HEK293 (cell line): ENCODE results near the gene ZNF763.
A peak's percentile ranks its signal among the peaks of the same experiment; 100 is the strongest.

Source experiments
- BCL11B ChIP-seq: fragments of 450-650 bp; formaldehyde crosslinking; IDR thresholded peaks from 2 replicates; pipeline ENCODE4 v1.5.1; 2016; ENCODE audit warnings: low read depth, missing biosample characterization, missing genetic modification characterization
- KLF7 ChIP-seq: fragments of 450-650 bp; formaldehyde crosslinking; IDR thresholded peaks from 2 replicates; pipeline ENCODE4 v1.5.1; 2016; ENCODE audit warnings: missing biosample characterization, missing genetic modification characterization, borderline replicate concordance
- PRDM10 ChIP-seq: fragments of 450-650 bp; formaldehyde crosslinking; IDR thresholded peaks from 2 replicates; pipeline ENCODE4 v1.5.1; 2016; ENCODE audit warnings: missing biosample characterization, missing genetic modification characterization
- REST ChIP-seq: fragments of 450-650 bp; formaldehyde crosslinking; IDR thresholded peaks from 2 replicates; pipeline ENCODE4 v1.5.1; 2016; ENCODE audit warnings: missing biosample characterization, missing genetic modification characterization
- SCRT1 ChIP-seq: fragments of 450-650 bp; formaldehyde crosslinking; IDR thresholded peaks from 2 replicates; pipeline ENCODE4 v1.5.1; 2016; ENCODE audit warnings: missing biosample characterization, missing genetic modification characterization, borderline replicate concordance
- ZBTB11 ChIP-seq: fragments of 450-650 bp; formaldehyde crosslinking; conservative IDR thresholded peaks from 2 replicates; pipeline ENCODE4 v1.5.1; 2016; ENCODE audit warnings: low read depth, missing biosample characterization, missing genetic modification characterization
- ZNF121 ChIP-seq: fragments of 450-650 bp; formaldehyde crosslinking; IDR thresholded peaks from 2 replicates; pipeline ENCODE4 v1.5.1; 2016; ENCODE audit warnings: missing biosample characterization, missing genetic modification characterization
- ZNF202 ChIP-seq: fragments of 450-650 bp; formaldehyde crosslinking; IDR thresholded peaks from 2 replicates; pipeline ENCODE4 v1.5.1; 2016; ENCODE audit warnings: missing biosample characterization, missing genetic modification characterization, borderline replicate concordance
- ZNF366 ChIP-seq: fragments of 450-650 bp; formaldehyde crosslinking; conservative IDR thresholded peaks from 2 replicates; pipeline ENCODE4 v1.5.1; 2016; ENCODE audit warnings: missing biosample characterization, missing genetic modification characterization
- ZNF394 ChIP-seq: fragments of 450-650 bp; formaldehyde crosslinking; IDR thresholded peaks from 2 replicates; pipeline ENCODE4 v1.5.1; 2016; ENCODE audit warnings: missing biosample characterization, missing genetic modification characterization, mild to moderate bottlenecking, moderate library complexity, borderline replicate concordance
- ZNF518A ChIP-seq: fragments of 450-650 bp; formaldehyde crosslinking; conservative IDR thresholded peaks from 2 replicates; pipeline ENCODE4 v1.5.1; 2016; ENCODE audit warnings: low read depth, missing biosample characterization, missing genetic modification characterization
- ZNF529 ChIP-seq: fragments of 450-650 bp; formaldehyde crosslinking; IDR thresholded peaks from 2 replicates; pipeline ENCODE4 v1.5.1; 2017; ENCODE audit warnings: missing genetic modification characterization, missing biosample characterization; ENCODE audit not compliant: insufficient replicate concordance
- ZNF549 ChIP-seq: fragments of 450-650 bp; IDR thresholded peaks from 2 replicates; pipeline ENCODE4 v1.5.1; 2018; ENCODE audit warnings: missing biosample characterization, missing genetic modification characterization, mild to moderate bottlenecking, inconsistent platforms, moderate library complexity
- ZNF558 ChIP-seq: fragments of 450-650 bp; formaldehyde crosslinking; IDR thresholded peaks from 2 replicates; pipeline ENCODE4 v1.5.1; 2016; ENCODE audit warnings: missing biosample characterization, missing genetic modification characterization
- ZNF560 ChIP-seq: fragments of 450-650 bp; formaldehyde crosslinking; IDR thresholded peaks from 2 replicates; pipeline ENCODE4 v1.5.1; 2017; ENCODE audit warnings: missing biosample characterization, missing genetic modification characterization, borderline replicate concordance
- ZNF600 ChIP-seq: fragments of 450-650 bp; formaldehyde crosslinking; IDR thresholded peaks from 2 replicates; pipeline ENCODE4 v1.5.1; 2016; ENCODE audit warnings: missing biosample characterization, missing genetic modification characterization
- ZNF76 ChIP-seq: fragments of 450-650 bp; formaldehyde crosslinking; IDR thresholded peaks from 2 replicates; pipeline ENCODE4; 2016; ENCODE audit warnings: low read depth, missing biosample characterization, missing genetic modification characterization, borderline replicate concordance
- ZNF785 ChIP-seq: fragments of 450-650 bp; formaldehyde crosslinking; IDR thresholded peaks from 2 replicates; pipeline ENCODE4 v1.5.1; 2016; ENCODE audit warnings: missing biosample characterization, missing genetic modification characterization
- ZXDB ChIP-seq: fragments of 450-650 bp; formaldehyde crosslinking; IDR thresholded peaks from 2 replicates; pipeline ENCODE4 v1.5.1; 2016; ENCODE audit warnings: missing biosample characterization, missing genetic modification characterization

ZNF763 gene

GRCh38 chr19:11927227-11927626 is 37.6 kb upstream of the ZNF763 start (continued):
- TF ChIP-seq PRDM10 (tag by site-specific recombination) (no peak), SCRT1 (no peak), ZNF558 (tag by site-specific recombination) (peak; percentile 75; the same call in 1 of the 2 replicates), ZNF529 (tag by site-specific recombination) (peak; percentile 25), ZNF600 (tag by site-specific recombination) (no peak), ZXDB (tag by site-specific recombination) (peak; percentile 52; the same call in 1 of the 2 replicates), ZNF121 (tag by site-specific recombination) (peak; percentile 51; the same call in 1 of the 2 replicates), KLF7 (tag by site-specific recombination) (no peak), ZNF394 (tag by site-specific recombination) (peak; percentile 96), ZNF560 (peak; percentile 81), ZBTB11 (tag by site-specific recombination) (peak; percentile 80), ZNF785 (no peak), ZNF549 (no peak), ZNF76 (tag by site-specific recombination) (no peak), ZNF518A (tag by site-specific recombination) (peak; percentile 92), ZNF366 (tag by site-specific recombination) (0 out of 2 replicates have a peak, but pooled peaks have one; percentile 23), BCL11B (tag by site-specific recombination) (0 out of 2 replicates have a peak, but pooled peaks have one; percentile 26), ZNF202 (tag by site-specific recombination) (peak; percentile 87; the same call in 1 of the 2 replicates), REST (peak; percentile 78)
